ENCODE data around the gene PREP.

- no peak for TF ChIP-seq CTCF (IDR thresholded peaks at IDR 0.05)
- TF ChIP-seq POLR2A (IDR thresholded peaks at IDR 0.05): no peak
Observed at GRCh38 chr6:105382496-105382895, 20.4 kb downstream of the PREP start.
